Fibroblast of villous mesenchyme (primary cell): ENCODE data around the gene TNP1. TPM values are rescaled to one million over a fixed set of nuclear protein-coding genes. Genes with fewer than 3 reads are reported as not detected.

Experiments
- DNase-seq: peaks from one replicate; pipeline ENCODE4 v3.0.0-alpha.2; 2010; ENCODE audit warnings: low read depth
- H3K4me3 ChIP-seq: 2 replicates; pipeline ENCODE4 v1.5.1; 2011; ENCODE audit warnings: low read depth, mild to moderate bottlenecking, low read length
- total RNA-seq: library from RNA; depleted of rRNA; stranded (reverse); fragments of >200 nt; gene quantifications from 2 replicates; pipeline ENCODE4 v1.2.3, GENCODE V29; 2012
- TF ChIP-seq, protein P1 (sequence below): IDR thresholded peaks from 2 replicates; pipeline ENCODE4 v1.5.1; 2012; ENCODE audit warnings: low read depth, mild to moderate bottlenecking, low read length; ENCODE audit not compliant: insufficient read depth

The TNP1 gene
- total RNA-seq, 1 donor: not detected

- H3K4me3 ChIP-seq: no peak overlapping the region
- TF ChIP-seq, protein P1, sequence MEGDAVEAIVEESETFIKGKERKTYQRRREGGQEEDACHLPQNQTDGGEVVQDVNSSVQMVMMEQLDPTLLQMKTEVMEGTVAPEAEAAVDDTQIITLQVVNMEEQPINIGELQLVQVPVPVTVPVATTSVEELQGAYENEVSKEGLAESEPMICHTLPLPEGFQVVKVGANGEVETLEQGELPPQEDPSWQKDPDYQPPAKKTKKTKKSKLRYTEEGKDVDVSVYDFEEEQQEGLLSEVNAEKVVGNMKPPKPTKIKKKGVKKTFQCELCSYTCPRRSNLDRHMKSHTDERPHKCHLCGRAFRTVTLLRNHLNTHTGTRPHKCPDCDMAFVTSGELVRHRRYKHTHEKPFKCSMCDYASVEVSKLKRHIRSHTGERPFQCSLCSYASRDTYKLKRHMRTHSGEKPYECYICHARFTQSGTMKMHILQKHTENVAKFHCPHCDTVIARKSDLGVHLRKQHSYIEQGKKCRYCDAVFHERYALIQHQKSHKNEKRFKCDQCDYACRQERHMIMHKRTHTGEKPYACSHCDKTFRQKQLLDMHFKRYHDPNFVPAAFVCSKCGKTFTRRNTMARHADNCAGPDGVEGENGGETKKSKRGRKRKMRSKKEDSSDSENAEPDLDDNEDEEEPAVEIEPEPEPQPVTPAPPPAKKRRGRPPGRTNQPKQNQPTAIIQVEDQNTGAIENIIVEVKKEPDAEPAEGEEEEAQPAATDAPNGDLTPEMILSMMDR: no peak
- no peak for DNase-seq
These were observed 1.6 kb downstream of the TNP1 start for GRCh38 chr2:216858312-216858711.

GRCh38 chr2:216857131-216857550 lies 2.7 kb downstream of the TNP1 start:
- DNase-seq: no peak
- H3K4me3 ChIP-seq: no peak overlapping the region
- TF ChIP-seq, protein P1: no peak

DNA sequence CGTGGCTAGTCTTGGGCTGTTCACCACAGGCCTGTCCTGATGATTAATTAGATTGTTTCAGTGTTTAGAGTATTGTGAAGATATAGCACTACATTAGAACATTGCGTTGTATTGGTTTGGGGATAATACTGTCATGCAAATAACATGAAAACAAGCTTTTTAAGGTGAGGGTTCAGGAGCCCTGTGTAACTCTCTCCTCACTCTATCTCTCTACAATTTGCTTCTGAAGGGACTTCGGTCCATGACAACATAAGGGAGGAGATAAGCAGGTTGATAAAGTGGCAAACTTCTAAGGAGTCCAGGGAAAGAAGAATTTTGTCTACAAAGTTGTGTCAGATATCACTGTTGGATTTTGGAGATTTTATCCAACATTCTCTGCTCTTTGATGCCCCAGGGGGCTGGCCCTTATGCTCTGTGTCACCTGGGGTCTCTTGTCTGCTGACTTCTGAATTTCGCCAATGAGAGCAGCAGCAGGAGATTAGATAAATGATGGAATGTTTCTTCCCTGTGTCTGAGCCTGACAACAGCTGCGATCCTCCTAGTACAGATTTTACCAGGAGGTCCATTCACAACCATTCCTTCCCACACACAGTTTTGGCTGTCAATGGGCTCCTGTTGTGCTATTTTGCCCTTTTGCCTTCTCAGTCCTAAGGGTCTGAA lies 3.3 kb downstream of the TNP1 start:
- TF ChIP-seq, protein P1: no peak
- DNase-seq: no peak
- H3K4me3 ChIP-seq: no peak overlapping the region

DNA sequence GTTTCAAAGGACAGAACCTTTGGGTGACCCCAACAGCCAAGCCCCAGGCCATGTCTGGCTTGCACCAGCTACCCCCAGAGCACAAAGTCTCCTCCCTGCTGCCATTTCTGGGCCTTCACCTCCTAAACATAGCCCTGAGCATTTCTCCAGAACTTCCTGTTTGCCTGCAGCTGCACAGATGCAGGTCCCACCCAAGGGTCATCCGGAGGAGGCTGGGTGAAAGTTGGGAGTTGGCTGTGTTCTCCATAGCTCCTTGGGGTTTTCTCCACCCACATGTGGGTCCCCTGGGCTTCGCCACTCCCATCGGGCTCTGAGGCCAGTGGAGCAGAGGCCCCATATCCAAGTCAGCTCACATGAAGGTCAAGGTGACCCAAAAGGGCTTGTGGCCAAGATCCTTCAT lies 4.3 kb downstream of the TNP1 start:
- DNase-seq: peak; percentile 3
- TF ChIP-seq, protein P1: no peak
- H3K4me3 ChIP-seq: no peak overlapping the region

- TF ChIP-seq, protein P1: no peak
- no peak overlapping the region for H3K4me3 ChIP-seq
- DNase-seq: no peak
These were observed 4.8 kb downstream of the TNP1 start for GRCh38 chr2:216855079-216855478.

DNA sequence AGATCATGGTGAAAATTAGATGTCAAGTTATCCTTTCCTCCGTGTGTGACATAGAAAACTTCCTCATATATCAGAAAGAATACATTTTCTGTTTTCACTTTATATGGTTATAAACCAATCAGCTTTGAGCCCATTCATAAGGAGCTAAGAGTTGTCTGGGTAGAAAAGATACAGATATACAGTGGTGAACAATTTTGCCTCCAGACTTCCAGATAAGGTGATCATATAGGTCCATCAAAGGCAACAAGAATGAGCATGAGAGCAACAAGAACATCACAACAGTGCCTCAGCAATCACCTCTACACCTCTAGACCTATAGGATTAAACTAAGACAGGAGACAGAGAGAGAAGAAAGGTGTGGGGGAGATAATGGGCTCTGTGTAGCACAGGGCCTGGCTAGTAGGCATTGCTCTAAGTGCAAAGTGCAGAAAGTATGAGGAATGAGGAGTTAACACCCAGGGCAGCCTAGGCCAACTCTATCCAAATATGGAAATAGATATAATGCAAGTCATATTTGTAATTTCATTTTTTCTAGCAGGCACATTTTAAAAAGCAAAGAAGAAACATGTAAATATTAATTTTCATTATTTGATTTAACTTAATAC lies 8.3 kb downstream of the TNP1 start:
- no peak for DNase-seq
- TF ChIP-seq, protein P1: no peak
- no peak overlapping the region for H3K4me3 ChIP-seq
